GM18951 (cell line): Measurements from ENCODE around the gene PLEKHG4B.

Source experiments
- POLR2A ChIP-seq: IDR thresholded peaks from 4 replicates; pipeline ENCODE4 v1.6.1; 2011; ENCODE audit warnings: mild to moderate bottlenecking; ENCODE audit not compliant: insufficient read length, insufficient read depth; ENCODE audit errors: extremely low read depth
- in situ Hi-C: fragments of 300-500 bp; cut with MboI; formaldehyde crosslinking; loops from one replicate; pipeline ENCODE4 v1.12.0; 2022; ENCODE audit warnings: low sequenced_read_pairs, mixed read lengths, inconsistent platforms; ENCODE audit not compliant: unreplicated experiment

PLEKHG4B gene

DNA sequence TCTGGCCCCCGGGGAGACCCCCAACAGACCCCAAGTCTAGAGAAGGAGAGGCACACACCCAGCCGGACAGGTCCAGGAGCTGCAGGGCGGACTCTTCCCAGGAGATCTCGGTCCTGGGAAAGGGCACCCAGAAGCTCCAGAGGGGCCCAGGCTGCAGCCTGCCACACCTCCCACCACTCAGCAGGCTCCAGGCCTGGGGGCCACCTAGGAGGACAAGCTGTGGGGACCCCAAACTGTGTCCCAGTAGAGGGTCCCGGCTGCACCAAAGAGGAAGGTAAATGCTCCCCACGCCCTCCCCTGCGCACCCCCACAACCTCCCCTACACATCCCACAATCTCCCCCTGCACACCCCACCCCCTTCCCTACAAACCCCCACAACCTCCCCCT, 48.5 kb downstream of the PLEKHG4B start:
- in situ Hi-C loops, result no loop called here
- TF ChIP-seq POLR2A, result no peak

DNA sequence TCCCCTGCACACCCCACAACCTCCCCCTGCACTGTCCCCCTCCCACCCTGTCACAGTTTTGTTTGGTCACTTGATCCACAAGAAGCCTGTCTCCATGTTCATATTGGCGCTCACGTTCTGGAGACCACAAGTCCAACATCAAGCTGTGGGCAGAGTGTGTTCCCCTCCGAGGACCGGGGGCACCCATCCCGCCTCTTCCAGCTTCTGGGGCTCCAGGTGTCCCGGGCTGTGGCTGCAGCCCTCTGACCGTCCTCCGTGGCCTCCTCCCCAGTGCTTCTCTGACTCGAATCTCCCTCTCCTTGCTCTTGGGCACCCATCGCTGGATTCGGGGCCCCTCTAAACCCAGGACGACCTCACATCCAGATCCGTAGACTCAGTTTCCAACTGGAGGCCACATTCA, 49.2 kb downstream of the PLEKHG4B start:
- no peak for TF ChIP-seq POLR2A
- in situ Hi-C loops, result no loop called here

DNA sequence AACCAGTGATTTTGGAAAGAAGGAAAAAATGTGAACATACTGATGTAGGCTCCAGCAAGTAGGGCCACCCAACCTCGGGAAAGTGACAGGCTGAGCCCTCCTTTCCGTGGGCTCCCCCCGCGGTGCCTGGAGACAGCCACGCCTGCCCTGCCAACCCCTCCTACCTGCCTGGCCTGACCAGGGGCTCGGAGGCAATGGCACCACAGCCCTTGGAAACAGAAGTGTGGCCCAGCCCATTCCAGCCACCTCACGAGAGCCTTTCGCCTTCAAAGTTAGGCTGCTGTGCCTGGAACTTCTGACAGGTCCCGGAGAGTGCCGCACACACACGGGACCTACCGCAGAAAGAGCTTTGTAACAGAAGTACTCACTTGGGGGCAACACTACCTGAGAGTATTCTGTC, 49.8 kb downstream of the PLEKHG4B start:
- in situ Hi-C loops, result no loop called here
- no peak for TF ChIP-seq POLR2A

DNA sequence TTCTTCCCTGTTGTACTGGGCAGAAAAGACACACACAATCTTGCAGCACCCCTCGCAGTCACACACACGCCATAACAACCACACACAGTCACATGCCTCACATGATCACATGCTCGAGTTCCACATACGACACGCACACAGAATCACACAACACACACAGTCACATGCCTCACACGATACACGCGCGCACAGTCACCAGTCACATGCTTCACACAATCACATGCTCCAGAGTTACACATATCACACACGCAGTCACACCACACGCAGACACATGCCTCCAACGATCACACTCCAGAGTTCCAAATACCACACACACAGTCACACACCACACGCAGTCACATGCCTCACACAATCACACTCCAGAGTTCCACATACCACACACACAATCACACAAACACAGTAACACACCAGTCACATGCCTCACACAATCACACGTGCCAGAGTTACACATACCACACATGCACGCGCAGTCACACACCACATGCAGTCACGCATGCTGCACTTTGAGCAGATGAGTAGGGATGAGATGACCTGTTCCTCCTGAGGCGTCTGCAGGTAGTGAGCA, 50.4 kb downstream of the PLEKHG4B start:
- in situ Hi-C loops, result no loop called here
- TF ChIP-seq POLR2A, result no peak

DNA sequence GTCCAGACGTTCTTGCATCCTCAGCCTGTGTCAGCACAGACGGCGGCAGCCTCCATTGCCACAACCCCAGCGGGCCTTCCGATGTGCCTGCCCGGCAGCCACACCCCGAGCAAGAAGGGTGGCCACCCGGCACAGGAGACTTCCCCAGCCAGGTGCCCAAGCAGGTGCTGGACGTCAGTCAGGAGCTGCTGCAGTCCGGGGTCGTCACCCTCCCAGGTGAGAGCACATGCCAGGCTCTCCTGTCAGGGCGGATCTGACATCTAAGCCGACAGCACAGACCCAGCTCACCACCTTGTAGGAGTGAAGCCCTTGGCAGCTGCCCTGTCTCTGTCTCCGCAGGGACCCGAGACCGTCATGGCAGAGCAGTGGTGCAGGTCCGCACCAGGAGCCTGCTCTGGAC, 51.1 kb downstream of the PLEKHG4B start:
- TF ChIP-seq POLR2A, result no peak
- in situ Hi-C loops, result no loop called here

DNA sequence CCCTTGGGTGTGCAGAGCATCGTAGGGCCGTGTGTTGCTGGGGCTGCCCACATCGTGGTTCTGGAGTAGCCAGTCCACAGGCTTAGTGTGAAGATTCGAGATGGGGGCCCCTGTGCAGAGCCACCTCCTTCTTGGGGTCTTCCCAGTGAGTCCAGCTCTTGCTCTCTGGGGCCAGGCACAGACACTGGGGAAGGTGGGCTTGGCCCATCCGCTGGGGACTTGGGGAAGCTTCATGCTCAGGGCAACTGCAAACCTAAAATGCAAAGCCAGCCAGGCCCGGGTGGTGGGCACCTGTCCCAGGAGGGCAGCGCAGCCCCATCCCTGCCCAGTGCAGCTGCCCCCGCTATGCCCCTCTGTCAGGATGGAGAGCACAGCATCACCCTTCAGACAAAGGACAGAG, 53.0 kb downstream of the PLEKHG4B start:
- TF ChIP-seq POLR2A, result no peak
- in situ Hi-C loops, result no loop called here

DNA sequence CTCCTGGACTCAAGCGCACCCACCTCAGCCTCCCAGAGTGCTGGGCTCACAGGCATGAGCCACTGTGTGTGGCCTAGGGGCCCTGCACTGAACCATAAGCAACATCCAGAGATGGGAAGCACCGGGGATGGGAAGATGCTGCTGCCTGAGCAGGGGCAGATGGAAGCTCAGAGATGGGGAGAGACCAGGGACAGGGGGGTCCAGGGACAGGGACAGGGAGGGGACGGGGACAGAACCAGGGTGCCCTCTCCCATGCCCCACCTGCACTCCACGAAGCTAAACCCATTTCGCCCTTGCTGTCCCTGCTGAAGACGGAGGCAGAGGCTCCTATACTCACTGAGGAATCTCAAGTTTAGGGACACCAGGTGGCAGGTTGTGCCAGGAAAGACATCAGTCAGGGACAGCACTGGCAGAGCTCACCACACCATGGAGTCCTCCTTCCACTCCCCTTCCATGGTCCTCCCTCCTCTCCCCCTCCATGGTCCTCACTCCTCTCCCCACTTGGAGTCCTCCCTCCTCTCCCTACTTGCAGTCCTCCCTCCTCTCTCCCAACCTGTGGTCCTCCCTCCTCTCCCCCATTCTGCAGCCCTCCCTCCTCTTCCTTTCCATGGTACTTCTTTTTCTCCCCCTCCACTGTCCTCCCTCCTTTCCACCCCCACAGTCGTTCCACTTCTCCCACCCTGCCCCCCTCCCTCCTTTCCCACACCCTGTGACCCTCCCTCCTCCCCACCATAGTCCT, 53.8 kb downstream of the PLEKHG4B start:
- in situ Hi-C loops, result no loop called here
- TF ChIP-seq POLR2A, result no peak

DNA sequence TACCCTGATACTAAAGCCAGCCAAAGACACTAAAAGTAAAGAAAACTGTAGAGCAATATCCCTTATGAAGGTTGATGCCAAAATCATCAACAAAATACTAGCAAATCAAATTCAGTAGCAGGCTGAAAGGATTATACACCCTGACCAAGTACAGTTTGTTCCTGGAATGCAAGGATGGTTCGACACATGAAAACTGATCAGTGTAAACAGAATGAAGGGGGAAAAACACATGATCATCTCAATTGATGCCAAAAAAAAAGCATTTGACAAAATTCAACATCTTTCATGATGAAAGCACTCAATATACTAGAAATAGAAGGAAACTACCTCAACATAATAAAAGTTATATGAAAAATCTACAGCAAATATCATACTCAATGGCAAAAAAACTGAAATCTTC, 55.8 kb downstream of the PLEKHG4B start:
- in situ Hi-C loops, result no loop called here
- no peak for TF ChIP-seq POLR2A

DNA sequence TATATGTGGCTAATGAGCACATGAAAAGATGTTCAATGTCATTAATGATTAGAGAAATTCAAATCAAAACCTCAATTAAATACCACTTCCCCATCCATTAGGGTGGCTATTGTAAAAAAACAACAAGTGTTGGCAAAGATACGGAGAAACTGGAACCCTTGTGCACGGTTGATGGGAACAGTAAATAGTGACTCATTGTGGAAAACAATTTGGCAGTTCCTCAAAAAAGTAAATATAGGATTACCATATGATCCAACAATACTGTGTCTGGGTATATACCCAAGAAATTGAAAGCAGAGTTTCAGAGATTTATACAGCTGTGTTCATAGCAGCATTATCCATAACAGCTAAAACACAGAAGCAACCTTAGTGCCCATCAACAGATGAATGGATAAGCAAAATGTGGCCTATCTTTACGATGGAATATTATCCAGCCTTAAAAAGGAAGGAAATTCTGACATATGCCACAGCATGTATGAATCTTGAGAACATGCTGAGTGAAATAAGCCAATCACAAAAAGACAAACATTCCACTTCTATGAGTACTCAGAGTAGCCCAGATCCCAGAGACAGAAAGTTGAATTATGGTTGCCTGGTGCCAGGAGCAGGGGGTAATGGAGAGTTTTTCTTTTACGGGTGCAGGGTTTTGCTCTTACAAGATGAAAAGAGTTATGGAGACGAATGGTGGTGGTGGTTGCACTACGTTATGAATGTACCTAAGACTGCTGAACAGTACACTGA, 57.9 kb downstream of the PLEKHG4B start:
- in situ Hi-C loops, result no loop called here
- no peak for TF ChIP-seq POLR2A

DNA sequence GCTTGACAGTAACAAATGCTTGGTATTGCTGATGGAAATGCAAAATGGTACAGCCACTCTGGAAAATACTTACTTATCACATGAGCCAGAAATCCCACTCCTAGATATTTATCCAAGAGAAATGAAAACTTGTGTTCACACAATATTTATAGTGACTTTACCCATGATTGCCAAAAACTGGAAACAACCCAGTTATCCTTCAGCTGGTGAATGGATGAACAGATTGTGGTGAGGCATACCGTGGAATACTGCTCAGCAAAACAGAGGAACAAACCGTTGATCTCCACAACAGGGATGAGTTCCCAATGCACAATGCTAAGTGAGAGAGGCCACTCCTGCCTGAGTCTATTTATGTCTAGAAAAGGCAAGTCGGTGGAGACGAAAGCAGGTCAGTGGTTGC, 58.8 kb downstream of the PLEKHG4B start:
- TF ChIP-seq POLR2A, result no peak
- in situ Hi-C loops, result no loop called here

DNA sequence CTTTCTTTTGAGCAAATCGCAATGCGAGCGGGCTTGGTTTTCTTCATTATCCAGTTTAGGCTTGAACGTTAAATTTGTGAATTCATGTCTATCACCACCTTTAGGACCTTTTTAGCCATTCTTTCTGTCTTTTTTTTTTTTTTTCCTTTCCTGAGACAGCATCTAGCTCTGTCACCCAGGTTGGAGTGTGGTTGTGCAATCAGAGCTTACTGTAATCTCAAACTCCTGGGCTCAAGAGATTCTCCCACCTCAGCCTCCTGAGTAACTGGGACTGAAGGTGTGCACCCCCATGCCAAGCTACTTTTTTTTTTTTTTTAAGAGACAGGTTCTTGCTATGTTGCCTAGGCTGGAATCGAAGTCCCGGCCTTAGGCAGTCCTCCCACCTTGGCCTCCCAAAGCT, 60.1 kb downstream of the PLEKHG4B start:
- TF ChIP-seq POLR2A, result no peak
- in situ Hi-C loops, result no loop called here

DNA sequence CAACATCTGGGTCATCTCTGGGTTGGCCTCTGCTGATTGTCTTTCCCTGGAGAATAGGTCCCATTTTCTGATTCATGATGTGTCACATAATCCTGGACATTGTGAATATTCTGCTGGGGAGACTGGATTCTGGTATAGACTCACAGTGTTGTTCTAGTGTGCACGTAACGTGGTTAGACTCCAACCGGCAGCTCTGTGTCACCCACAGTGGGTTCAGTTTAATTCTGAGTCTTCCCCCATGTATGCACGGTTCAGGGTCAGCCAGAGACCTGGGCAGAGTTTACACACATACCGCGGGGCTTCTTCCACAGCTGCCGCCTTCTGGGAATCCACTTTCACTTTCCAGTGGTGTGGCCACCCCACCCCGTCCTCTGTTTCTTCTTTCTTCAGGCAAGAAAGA, 61.3 kb downstream of the PLEKHG4B start:
- no peak for TF ChIP-seq POLR2A
- in situ Hi-C loops, result no loop called here

DNA sequence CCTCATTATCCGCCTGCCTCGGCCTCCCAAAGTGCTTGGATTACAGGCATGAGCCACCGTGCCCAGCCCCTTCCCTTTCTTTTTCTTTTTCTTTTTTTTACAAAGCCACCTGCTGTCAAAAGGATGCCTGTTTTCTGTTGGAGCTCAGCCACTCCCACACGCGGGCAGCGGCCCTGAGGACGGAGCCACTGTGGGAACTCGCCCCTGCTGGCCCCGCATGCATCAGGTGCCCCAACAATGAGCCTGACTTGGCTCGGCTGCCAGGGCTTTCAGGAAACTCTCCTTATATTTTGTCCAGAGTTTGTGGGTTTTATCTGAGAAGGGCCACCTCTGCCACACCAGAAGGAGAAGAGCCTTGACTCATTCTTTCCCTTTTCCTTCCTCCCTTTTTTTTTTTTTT, 62.3 kb downstream of the PLEKHG4B start:
- no peak for TF ChIP-seq POLR2A
- in situ Hi-C loops, result no loop called here

DNA sequence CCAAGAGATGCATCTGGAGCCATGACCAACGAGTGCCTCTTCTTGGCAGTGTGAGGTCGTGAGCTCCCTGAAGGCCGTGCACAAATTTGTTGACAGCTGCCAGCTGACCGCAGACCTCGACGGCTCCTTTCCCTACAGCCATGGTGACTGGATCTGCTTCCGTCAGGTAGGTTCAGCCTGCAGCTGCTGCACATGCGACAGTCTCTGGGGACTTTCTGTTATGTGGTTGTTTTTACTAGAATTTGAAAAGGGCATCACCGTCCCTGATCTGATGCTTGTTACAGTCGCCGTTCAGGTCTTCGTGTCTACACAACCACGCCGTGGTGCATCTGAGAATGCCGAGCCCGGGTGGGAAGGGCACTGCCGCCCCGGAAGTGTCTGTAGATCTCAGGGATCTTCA, 62.9 kb downstream of the PLEKHG4B start:
- in situ Hi-C loops, result no loop called here
- no peak for TF ChIP-seq POLR2A

DNA sequence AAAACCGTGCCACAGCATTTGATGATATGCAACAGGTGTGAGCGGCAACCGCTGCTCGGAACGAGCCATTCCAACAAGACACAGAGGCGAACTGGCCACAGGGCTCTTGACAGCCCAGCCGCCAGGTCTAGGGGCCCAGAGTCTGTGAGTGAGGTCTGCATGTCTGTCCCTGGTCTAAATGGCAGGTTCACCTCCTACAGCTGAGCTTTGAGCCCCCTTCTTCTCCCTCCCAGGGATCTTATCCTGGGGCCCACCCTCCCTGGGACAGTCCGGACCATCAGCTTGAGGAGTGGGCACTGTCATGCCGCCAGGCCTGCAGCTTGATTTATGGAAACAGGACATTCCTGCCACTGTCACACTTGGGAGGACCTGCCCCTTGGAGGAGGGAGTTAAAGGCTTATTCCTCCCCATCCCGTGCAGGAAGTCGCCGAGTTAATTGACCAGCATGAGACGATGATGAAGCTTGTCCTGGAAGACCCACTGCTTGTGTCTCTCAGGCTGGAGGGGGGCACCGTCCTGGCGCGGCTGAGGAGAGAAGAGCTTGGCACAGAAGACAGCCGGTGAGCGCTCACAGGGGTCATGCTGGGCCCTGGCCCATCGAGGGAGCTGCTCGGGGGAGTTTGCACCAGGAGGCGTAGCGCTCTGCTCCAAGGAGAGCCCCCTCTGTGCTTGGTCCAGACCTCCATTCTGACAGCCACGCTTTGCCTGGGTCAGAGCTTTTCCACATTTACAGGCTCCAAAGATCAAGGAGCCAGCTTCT, 63.9 kb downstream of the PLEKHG4B start:
- no peak for TF ChIP-seq POLR2A
- in situ Hi-C loops, result no loop called here
